Endothelial cell of umbilical vein (primary cell): ENCODE results near the gene CHST11. TPM values are rescaled to one million over a fixed set of nuclear protein-coding genes. Genes with fewer than 3 reads are reported as not detected.

Experiments used
- BruUV-seq: library from RNA; stranded (reverse); fragments of 400-500 nt; replicated peaks from 2 replicates; lab custom pipeline; 2021; lab: Mats Ljungman, UMichigan
- CTCF ChIA-PET: fragments of 300-600, 350-600 bp; sonication (Branson Sonifier 250); formaldehyde crosslinking; loops from one replicate; lab custom pipeline; 2021; ENCODE audit warnings: antibody characterized with exemption, inconsistent platforms; lab: Charles Lee
- POLR2A ChIA-PET: fragments of 300-600, 350-600 bp; sonication (Branson Sonifier 250); formaldehyde crosslinking; loops from one replicate; lab custom pipeline; 2021; ENCODE audit warnings: antibody characterized with exemption, inconsistent platforms; lab: Charles Lee
- DNase-seq: peaks from one replicate; pipeline ENCODE4 v3.0.0-alpha.2; 2011; ENCODE audit warnings: low read depth, low spot score
- FAIRE-seq: peaks from 2 replicates; lab custom pipeline; 2011; peaks lifted over from hg19 to GRCh38; lab: Jason Lieb, UNC
- H2AFZ ChIP-seq: 2 replicates; pipeline ENCODE4 v1.6.0; 2012; ENCODE audit warnings: low read depth, low read length, control low read depth, inconsistent platforms
- H3K27ac ChIP-seq: 2 replicates; pipeline ENCODE4 v1.5.1; 2011; ENCODE audit warnings: low read depth, mild to moderate bottlenecking, control low read depth, low read length, moderate library complexity; ENCODE audit not compliant: insufficient read depth
- H3K27me3 ChIP-seq, 2 experiments: 2 replicates each; pipeline versions ENCODE4 v1.6.0 to v1.6.1; 2011; ENCODE audit warnings: low read length in 2 of 2, mixed read lengths in 1 of 2; ENCODE audit not compliant: control insufficient read depth in 2 of 2, insufficient read depth in 2 of 2
- H3K36me3 ChIP-seq, 2 experiments: 2 replicates in 1 of 2; 3 replicates in 1 of 2; pipeline ENCODE4 v1.5.1; 2011; ENCODE audit warnings: low read length in 2 of 2, mild to moderate bottlenecking in 1 of 2, moderate library complexity in 1 of 2; ENCODE audit not compliant: control insufficient read depth in 2 of 2, insufficient read depth in 2 of 2; ENCODE audit errors: extremely low read depth in 1 of 2
- H3K4me1 ChIP-seq: 3 replicates; pipeline ENCODE4 v1.5.1; 2011; ENCODE audit warnings: mild to moderate bottlenecking, low read length; ENCODE audit not compliant: control insufficient read depth, insufficient read depth; ENCODE audit errors: extremely low read depth
- H3K4me2 ChIP-seq: 2 replicates; pipeline ENCODE4 v1.6.1; 2011; ENCODE audit warnings: low read length, control low read depth, mixed read lengths; ENCODE audit not compliant: insufficient read depth
- H3K4me3 ChIP-seq, 3 experiments: fragments of 200-600 bp in 1 of 3; sonication (generic), shearing (Covaris generic) in 1 of 3; replicated peaks in 1 of 3; 2 replicates each; pipeline ENCODE4 v1.5.1; 2011 to 2016; ENCODE audit warnings: control low read depth in 3 of 3, low read length in 3 of 3, mild to moderate bottlenecking in 2 of 3, inconsistent platforms in 1 of 3, low read depth in 1 of 3, moderate library complexity in 1 of 3; ENCODE audit not compliant: insufficient read depth in 1 of 3
- H3K79me2 ChIP-seq: 2 replicates; pipeline ENCODE4 v1.6.0; 2012; ENCODE audit warnings: low read length, inconsistent platforms; ENCODE audit not compliant: control insufficient read depth, insufficient read depth
- H3K9ac ChIP-seq: replicated peaks from 2 replicates; pipeline ENCODE3; 2011; ENCODE audit warnings: low read length, control low read depth; ENCODE audit not compliant: insufficient read depth; ENCODE audit errors: extremely low read depth
- H3K9me1 ChIP-seq: replicated peaks from 3 replicates; pipeline ENCODE4 v1.6.0; 2011; ENCODE audit warnings: mild to moderate bottlenecking, low read length; ENCODE audit not compliant: control insufficient read depth, insufficient read depth; ENCODE audit errors: extremely low read depth
- H3K9me3 ChIP-seq: replicated peaks from 2 replicates; pipeline ENCODE4 v1.5.1; 2012; ENCODE audit warnings: low read length, inconsistent platforms; ENCODE audit not compliant: control insufficient read depth, insufficient read depth
- H4K20me1 ChIP-seq: replicated peaks from 2 replicates; pipeline ENCODE3; 2011; ENCODE audit warnings: mild to moderate bottlenecking, low read length; ENCODE audit not compliant: control insufficient read depth, insufficient read depth; ENCODE audit errors: extremely low read depth
- CTCF ChIP-seq, 2 donors: IDR thresholded peaks; 1 replicate in 1 of 2; 2 replicates in 1 of 2; pipeline ENCODE4 v1.5.1; 2011; ENCODE audit warnings: low read length in 2 of 2, mild to moderate bottlenecking in 2 of 2, moderate library complexity in 2 of 2, control low read depth in 1 of 2, inconsistent platforms in 1 of 2, low read depth in 1 of 2; ENCODE audit not compliant: insufficient read depth in 1 of 2; ENCODE audit errors: extremely low read depth in 1 of 2
- EZH2 ChIP-seq: IDR thresholded peaks from 2 replicates; pipeline ENCODE4 v1.6.1; 2012; ENCODE audit warnings: borderline replicate concordance, low read depth, mild to moderate bottlenecking, moderate library complexity, low read length, inconsistent platforms; ENCODE audit not compliant: severe bottlenecking
- FOS ChIP-seq: IDR thresholded peaks from 2 replicates; pipeline ENCODE4 v1.6.1; 2011; ENCODE audit warnings: mild to moderate bottlenecking, low read length, moderate library complexity, borderline replicate concordance; ENCODE audit not compliant: insufficient read depth
- GATA2 ChIP-seq: IDR thresholded peaks from 2 replicates; pipeline ENCODE4 v1.7.0; 2011; ENCODE audit warnings: low read depth, mild to moderate bottlenecking, moderate library complexity, mixed read lengths, low read length; ENCODE audit not compliant: insufficient read length, insufficient read depth
- JUN ChIP-seq: IDR thresholded peaks from 2 replicates; pipeline ENCODE4 v1.6.1; 2011; ENCODE audit warnings: borderline replicate concordance, low read depth; ENCODE audit not compliant: insufficient read length, insufficient read depth
- MAX ChIP-seq: IDR thresholded peaks from 2 replicates; pipeline ENCODE4 v1.6.1; 2011; ENCODE audit not compliant: insufficient read depth, insufficient read length
- MYC ChIP-seq: IDR thresholded peaks from one replicate; pipeline ENCODE4 v1.6.1; 2011; ENCODE audit warnings: mild to moderate bottlenecking, low read depth, low read length
- POLR2A ChIP-seq: IDR thresholded peaks from 2 replicates; pipeline ENCODE4 v1.6.1; 2012; ENCODE audit warnings: low read depth, mild to moderate bottlenecking, control low read depth, low read length
- POLR2AphosphoS5 ChIP-seq: IDR thresholded peaks from 2 replicates; pipeline ENCODE4 v1.6.1; 2012; ENCODE audit warnings: low read depth, mild to moderate bottlenecking, control low read depth, low read length, moderate library complexity; ENCODE audit not compliant: insufficient read depth
- dilution Hi-C: fragments of 300-500 bp; cut with MboI; formaldehyde crosslinking; loops from one replicate; pipeline ENCODE4 v1.15.0; 2019; ENCODE audit warnings: low sequenced_read_pairs; ENCODE audit not compliant: extremely low pct_ligation_motif_present
- intact Hi-C: fragments of 100-400 bp; cut with micrococcal nuclease; formaldehyde crosslinking; loops from one replicate; pipeline ENCODE4 v1.10.0; 2022
- polyA plus RNA-seq, 4 experiments: library from polyadenylated mRNA; depleted of rRNA in 3 of 4; stranded (reverse) in 3 of 4; unstranded in 1 of 4; fragments of >200 nt; gene quantifications; 2 replicates each; pipeline versions ENCODE4 v1.2.1 to v1.2.3, GENCODE V29; 2011 to 2012; ENCODE audit warnings: missing spikeins in 1 of 4
- total RNA-seq: library from RNA; stranded (reverse); gene quantifications from 2 replicates; pipeline ENCODE4 v1.2.3, GENCODE V29; 2021

The CHST11 gene
- total and polyA plus RNA-seq, 2 donors (not counting 3 experiments of a cell fraction or from before 2014, with no cell fraction given): 19.7 to 20.9 TPM

- CTCF ChIA-PET: interaction anchor here (1.2 to 3.0 kb wide), 2 partner anchors 118 to 359 kb away, joined by 3 to 10 read pairs; no protein-coding TSS in a partner anchor
- FAIRE-seq: no peak
- dilution Hi-C loops: no loop called here
Measured at GRCh38 chr12:104741077-104741476, 284.3 kb downstream of the CHST11 start.

More at GRCh38 chr12:104741077-104741476, 284.3 kb downstream of the CHST11 start:
- no peak overlapping the region for H3K4me3 ChIP-seq
- no peaks in the 10 kb centered on the region for H3K4me1 ChIP-seq
- H4K20me1 ChIP-seq: no peaks in the 10 kb centered on the region
- TF ChIP-seq MYC (no peak), CTCF (IDR thresholded peaks at IDR 0.05; ENCODE audit: extremely low read depth in 1 of 2, insufficient read depth in 1 of 2, low read depth in 1 of 2, low read length in 2 of 2) (no peak), JUN (no peak), MAX (no peak), FOS (no peak), EZH2 (no peak), GATA2 (no peak), POLR2AphosphoS5 (no peak), POLR2A (no peak)
- DNase-seq: no peak
- intact Hi-C loops: no loop called here
- no peak overlapping the region for H3K9ac ChIP-seq
- H3K27me3 ChIP-seq: no peaks in the 10 kb centered on the region
- no peaks in the 10 kb centered on the region for H3K36me3 ChIP-seq
- no peaks in the 10 kb centered on the region for H3K9me1 ChIP-seq
- H3K4me2 ChIP-seq: no peak overlapping the region
- H2AFZ ChIP-seq: no peak overlapping the region
- no TSS peak for BruUV-seq
- no peak overlapping the region for H3K27ac ChIP-seq
- no peaks in the 10 kb centered on the region for H3K9me3 ChIP-seq
- no peaks in the 10 kb centered on the region for H3K79me2 ChIP-seq
- POLR2A ChIA-PET: no interaction called here
